Heart left ventricle (tissue), 16 donors: Measurements from ENCODE around the gene SRPX2. TPM values are rescaled to one million over a fixed set of nuclear protein-coding genes. Genes with fewer than 3 reads are reported as not detected.
"Not testable (repeated sequence)": the region's sequence is repeated elsewhere in the genome, so short reads cannot be mapped to it uniquely, and the experiment has no call there.

Source experiments
- ATAC-seq, 4 donors: fragments of 200-7000 bp; cut with Tn5 transposase; one replicate each; pipeline ENCODE4 v1.9.1; 2020 to 2022; ENCODE audit warnings: moderate library complexity in 4 of 4, mild to moderate bottlenecking in 3 of 4, moderate number of reproducible peaks in 1 of 4
- DNase-seq, 5 donors: peaks; one replicate each; pipeline ENCODE4 v3.0.0-alpha.2; 2020
- H3K27ac ChIP-seq, 12 donors: fragments of 200-600 bp; sonication (generic) in 4 of 12; one replicate each; pipeline versions ENCODE4 v1.5.0 to v1.8.0; 2016 to 2022; ENCODE audit warnings: mild to moderate bottlenecking in 2 of 12
- H3K27me3 ChIP-seq, 9 donors: fragments of 200-600 bp; sonication (generic) in 2 of 9; one replicate each; pipeline versions ENCODE4 v1.5.1 to v1.8.0; 2016 to 2022; ENCODE audit warnings: mild to moderate bottlenecking in 3 of 9
- H3K36me3 ChIP-seq, 9 donors: fragments of 200-600 bp; sonication (generic) in 2 of 9; one replicate each; pipeline versions ENCODE4 v1.5.0 to v1.8.0; 2018 to 2022; ENCODE audit warnings: mild to moderate bottlenecking in 2 of 9
- H3K4me1 ChIP-seq, 12 donors: fragments of 200-600 bp; sonication (generic) in 4 of 12; one replicate each; pipeline versions ENCODE4 v1.5.0 to v1.8.0; 2016 to 2022; ENCODE audit warnings: mild to moderate bottlenecking in 3 of 12
- H3K4me3 ChIP-seq, 12 donors: fragments of 200-600 bp; sonication (generic) in 4 of 12; one replicate each; pipeline versions ENCODE4 v1.5.0 to v1.8.0; 2017 to 2022; ENCODE audit warnings: mild to moderate bottlenecking in 9 of 12, moderate library complexity in 4 of 12
- H3K9me3 ChIP-seq, 12 donors: fragments of 200-600 bp; sonication (generic) in 4 of 12; one replicate each; pipeline versions ENCODE4 v1.5.0 to v1.8.0; 2016 to 2022; ENCODE audit warnings: mild to moderate bottlenecking in 1 of 12
- POLR2A ChIP-seq, 2 donors: fragments of 450-650 bp; IDR thresholded peaks; one replicate each; pipeline ENCODE4 v1.6.1; 2017; ENCODE audit warnings: antibody characterized with exemption in 2 of 2, mild to moderate bottlenecking in 2 of 2, moderate library complexity in 2 of 2
- WGBS, 4 donors: extraction: QIAGEN DNeasy Blood & Tissue Kit in 2 of 4; methylation state at CpG; one replicate each; pipeline versions ENCODE4 v1.1.5 to v1.1.7; 2013 to 2018; 5-methylcytosine and 5-hydroxymethylcytosine counted together
- intact Hi-C, 10 donors: fragments of 100-400 bp; cut with DNase I; formaldehyde crosslinking; loops; one replicate each; pipeline versions ENCODE4 v1.11.1 to v1.14.2; 2022
- polyA plus RNA-seq, 2 donors: library from polyadenylated mRNA; stranded (reverse); fragments of 200-250 nt; gene quantifications; one replicate each; pipeline ENCODE4 v1.2.3, GENCODE V29; 2013
- total RNA-seq, 9 donors: library from RNA; depleted of rRNA in 2 of 9; stranded (reverse); fragments of >200 nt in 2 of 9; fragmentation: NEBNext Ultra II Directional in 3 of 9; extraction: Animal tissue kit (Norgen Biotek cat#: 25700) in 3 of 9; gene quantifications; one replicate each; pipeline versions ENCODE4 v1.1.0 to v1.2.4, GENCODE V29; 2016 to 2023
- TF ChIP-seq, protein P1 (sequence below), 12 donors: fragments of 200-600 bp; sonication (generic) in 4 of 12; IDR thresholded peaks; one replicate each; pipeline versions ENCODE4 v1.5.0 to v1.8.0; 2018 to 2022; ENCODE audit warnings: antibody characterized with exemption in 12 of 12, mild to moderate bottlenecking in 5 of 12
- donor health status: ischemic (EF 13 %, LVEDD 7.1; RV severe dilation, severe dysfunction).
- donor health status: healthy with polysubstance abuse.
- donor health status: DM: no; HTN: yes; CAD: no.
- donor health status: DM: no; HTN: no; CAD: no.
- donor health status: ischemic (EF 25% LVEDD 6.9; RV normal size, moderate dysfunction).
- donor health status: ischemic (EF 25% LVEDD 5.7; RV mildly dilated, moderate dysfunction).
- donor health status: healthy.
- donor health status: DM: yes; HTN: yes; CAD: no.
- donor health status: ischemic (EF 35%, LVEDD 5.7; RV mildly dilated, moderate dysfunction).
- donor health status: nonischemic (EF 11% LVEDD 7.7; RV severe dilation, severe dysfunction).
- donor health status: DM: yes; HTN: yes; CAD: no.
- donor health status: PGD.
- donor health status: ischemic (EF 29% LVEDD 5.4; RV normal size, mild dysfunction).
- donor health status: nonischemic (EF 23%, LVEDD 6.1; RV moderate dilation, normal function).

Gene SRPX2
- total and polyA plus RNA-seq, 11 donors: 3.4 to 39.1 (median 10.5) TPM

DNA sequence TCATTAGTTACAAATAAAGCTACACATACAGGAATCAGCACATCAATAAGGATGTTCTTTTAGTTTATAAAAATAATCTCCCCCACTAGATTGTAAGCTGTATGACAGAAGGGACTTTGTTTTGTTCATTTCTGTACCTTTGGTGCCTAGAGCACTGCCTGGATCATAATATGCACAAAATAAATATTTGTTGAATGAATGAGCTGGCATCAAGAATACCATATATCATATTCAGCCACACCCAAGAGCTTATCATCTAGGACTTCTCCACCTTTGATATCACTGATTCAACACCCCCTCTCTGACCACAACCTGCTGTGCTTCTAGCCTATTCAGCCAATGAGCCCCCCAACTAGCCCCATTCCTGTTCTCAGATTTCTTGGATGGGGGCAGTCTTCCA lies 77.3 kb downstream of the SRPX2 start:
- Histone ChIP-seq H3K4me1 (no peaks in the 10 kb centered on the region), H3K4me3 (no peak overlapping the region), H3K27ac (no peak overlapping the region), H3K36me3 (no peaks in the 10 kb centered on the region), H3K27me3 (peaks cover 0 to 5% (median 0%) of the 10 kb centered on the region in 9 donors), H3K9me3 (no peaks in the 10 kb centered on the region)
- DNase-seq (no peak), ATAC-seq (no peak)
- intact Hi-C loops: no loop called here
- TF ChIP-seq, protein P1, sequence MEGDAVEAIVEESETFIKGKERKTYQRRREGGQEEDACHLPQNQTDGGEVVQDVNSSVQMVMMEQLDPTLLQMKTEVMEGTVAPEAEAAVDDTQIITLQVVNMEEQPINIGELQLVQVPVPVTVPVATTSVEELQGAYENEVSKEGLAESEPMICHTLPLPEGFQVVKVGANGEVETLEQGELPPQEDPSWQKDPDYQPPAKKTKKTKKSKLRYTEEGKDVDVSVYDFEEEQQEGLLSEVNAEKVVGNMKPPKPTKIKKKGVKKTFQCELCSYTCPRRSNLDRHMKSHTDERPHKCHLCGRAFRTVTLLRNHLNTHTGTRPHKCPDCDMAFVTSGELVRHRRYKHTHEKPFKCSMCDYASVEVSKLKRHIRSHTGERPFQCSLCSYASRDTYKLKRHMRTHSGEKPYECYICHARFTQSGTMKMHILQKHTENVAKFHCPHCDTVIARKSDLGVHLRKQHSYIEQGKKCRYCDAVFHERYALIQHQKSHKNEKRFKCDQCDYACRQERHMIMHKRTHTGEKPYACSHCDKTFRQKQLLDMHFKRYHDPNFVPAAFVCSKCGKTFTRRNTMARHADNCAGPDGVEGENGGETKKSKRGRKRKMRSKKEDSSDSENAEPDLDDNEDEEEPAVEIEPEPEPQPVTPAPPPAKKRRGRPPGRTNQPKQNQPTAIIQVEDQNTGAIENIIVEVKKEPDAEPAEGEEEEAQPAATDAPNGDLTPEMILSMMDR (IDR thresholded peaks at IDR 0.05): no peak
- TF ChIP-seq POLR2A (IDR thresholded peaks at IDR 0.05): no peak

DNA sequence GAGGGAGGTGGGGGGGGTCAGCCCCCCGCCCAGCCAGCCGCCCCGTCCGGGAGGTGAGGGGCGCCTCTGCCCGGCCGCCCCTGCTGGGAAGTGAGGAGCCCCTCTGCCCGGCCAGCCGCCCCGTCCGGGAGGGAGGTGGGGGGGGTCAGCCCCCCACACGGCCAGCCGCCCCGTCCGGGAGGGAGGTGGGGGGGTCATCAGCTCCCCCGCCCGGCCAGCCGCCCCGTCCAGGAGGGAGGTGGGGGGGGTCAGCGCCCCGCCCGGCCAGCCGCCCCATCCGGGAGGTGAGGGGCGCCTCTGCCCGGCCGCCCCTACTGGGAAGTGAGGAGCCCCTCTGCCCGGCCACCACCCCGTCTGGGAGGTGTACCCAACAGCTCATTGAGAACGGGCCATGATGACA lies 80.0 kb downstream of the SRPX2 start:
- H3K9me3 ChIP-seq, H3K4me3 ChIP-seq, DNase-seq, intact Hi-C loops, H3K27me3 ChIP-seq, ATAC-seq, H3K36me3 ChIP-seq, H3K27ac ChIP-seq, H3K4me1 ChIP-seq: not testable (repeated sequence)
- 93 to 98% (median 95%) methylated on average over 9 to 22 of the region's 30 CpGs; no CpG with 5 or more reads in 1 of the 4 donors for WGBS, 4 donors

Other genes starting within 250 kb of the SRPX2 start
- gene PCDH19, start 233.9 kb upstream of the SRPX2 start, total RNA-seq: 1 to 10 TPM in 2 of 9 donors, under 1 TPM in 7; 0.21 to 2.2 (median 0.64) TPM
- under 1 TPM; 0.15 to 0.26 TPM for gene PCDH19, start 233.9 kb upstream of the SRPX2 start, polyA plus RNA-seq
- 1 to 10 TPM in 2 of 9 donors, under 1 TPM in 2, not detected in 5; 0.35 to 1.5 (median 0.89) TPM for gene TNMD, start 59.3 kb upstream of the SRPX2 start, total RNA-seq
- under 1 TPM; 0.08 to 0.15 TPM for gene TNMD, start 59.3 kb upstream of the SRPX2 start, polyA plus RNA-seq
- gene TSPAN6, start 7.4 kb upstream of the SRPX2 start, total RNA-seq: 1 to 10 TPM; 3.2 to 9.0 (median 6.0) TPM
- 1 to 10 TPM; 5.1 to 5.3 TPM for gene TSPAN6, start 7.4 kb upstream of the SRPX2 start, polyA plus RNA-seq
- gene SYTL4, start 87.9 kb downstream of the SRPX2 start, total RNA-seq: 1 to 10 TPM; 1.2 to 5.4 (median 2.0) TPM
- gene SYTL4, start 87.9 kb downstream of the SRPX2 start, polyA plus RNA-seq: 1 to 10 TPM; 1.9 to 2.3 TPM
- gene CSTF2, start 176.2 kb downstream of the SRPX2 start, total RNA-seq: 10 to 100 TPM in 1 of 9 donors, 1 to 10 TPM in 8; 5.6 to 11.6 (median 8.6) TPM
- 10 to 100 TPM in 1 of 2 donors, 1 to 10 TPM in 1; 2.6 to 13.1 TPM for gene CSTF2, start 176.2 kb downstream of the SRPX2 start, polyA plus RNA-seq
- under 1 TPM in 1 of 9 donors, not detected in 8; 0.57 TPM for gene NOX1, start 230.2 kb downstream of the SRPX2 start, total RNA-seq
- not detected for gene NOX1, start 230.2 kb downstream of the SRPX2 start, polyA plus RNA-seq